Tibial nerve (tissue), 4 donors: ENCODE results near the gene CACNG5. TPM values are rescaled to one million over a fixed set of nuclear protein-coding genes. Genes with fewer than 3 reads are reported as not detected.

Experiments used
- DNase-seq, 2 donors: peaks; one replicate each; pipeline ENCODE4 v3.0.0-alpha.2; 2019; ENCODE audit warnings: low spot score in 2 of 2
- H3K27ac ChIP-seq, 4 donors: fragments of 200-600 bp; sonication (generic) in 3 of 4; one replicate each; pipeline ENCODE4 v1.5.1; 2017 to 2019; ENCODE audit warnings: mild to moderate bottlenecking in 1 of 4
- H3K27me3 ChIP-seq, 2 donors: fragments of 200-600 bp; sonication (generic) in 1 of 2; one replicate each; pipeline versions ENCODE4 v1.5.1 to v1.6.0; 2017 to 2019
- H3K36me3 ChIP-seq, 3 donors: fragments of 200-600 bp; sonication (generic); one replicate each; pipeline ENCODE4 v1.5.1; 2018 to 2019
- H3K4me1 ChIP-seq, 4 donors: fragments of 200-600 bp; sonication (generic) in 3 of 4; one replicate each; pipeline ENCODE4 v1.5.1; 2017 to 2019
- H3K4me3 ChIP-seq, 4 donors: fragments of 200-600 bp; sonication (generic) in 3 of 4; one replicate each; pipeline ENCODE4 v1.5.1; 2017 to 2019; ENCODE audit warnings: mild to moderate bottlenecking in 1 of 4, moderate library complexity in 1 of 4
- H3K9me3 ChIP-seq, 4 donors: fragments of 200-600 bp; sonication (generic) in 3 of 4; one replicate each; pipeline ENCODE4 v1.5.1; 2017 to 2019
- CTCF ChIP-seq, 5 experiments: fragments of 200-600 bp in 3 of 5; fragments of 450-650 bp in 2 of 5; sonication (generic) in 3 of 5; IDR thresholded peaks; one replicate each; pipeline ENCODE4 v1.5.1; 2016 to 2019; ENCODE audit warnings: antibody characterized with exemption in 5 of 5, mild to moderate bottlenecking in 3 of 5, moderate library complexity in 2 of 5
- EP300 ChIP-seq, 2 donors: sonication (generic); formaldehyde crosslinking; IDR thresholded peaks; one replicate each; pipeline ENCODE4 v1.6.1; 2017; ENCODE audit warnings: antibody characterized with exemption in 2 of 2, mild to moderate bottlenecking in 1 of 2
- POLR2A ChIP-seq, 2 donors: fragments of 450-650 bp; IDR thresholded peaks; one replicate each; pipeline ENCODE4 v1.6.1; 2017; ENCODE audit warnings: antibody characterized with exemption in 2 of 2, mild to moderate bottlenecking in 2 of 2, moderate library complexity in 2 of 2
- WGBS, 2 donors: methylation state at CpG; one replicate each; pipeline ENCODE4 v1.1.5; 2018; 5-methylcytosine and 5-hydroxymethylcytosine counted together
- total RNA-seq, 4 donors: library from RNA; depleted of rRNA; stranded (reverse); fragments of >200 nt; gene quantifications; one replicate each; pipeline ENCODE4 v1.1.0, GENCODE V29; 2016

CACNG5 gene
- total RNA-seq, 4 donors from 2014 or later = not detected

- H3K4me1 ChIP-seq = no peaks in the 10 kb centered on the region
- H3K4me3 ChIP-seq = no peak overlapping the region
- peaks cover 0 to 18% (median 0%) of the 10 kb centered on the region in 4 donors for H3K9me3 ChIP-seq
- WGBS, 2 donors = 94 to 97% methylated on average over 3 of the region's 3 CpGs
- TF ChIP-seq CTCF (IDR thresholded peaks at IDR 0.05) (no peak), POLR2A (IDR thresholded peaks at IDR 0.05) (no peak), EP300 (IDR thresholded peaks at IDR 0.05) (no peak)
- H3K27ac ChIP-seq = no peak overlapping the region
- no peaks in the 10 kb centered on the region for H3K36me3 ChIP-seq
- H3K27me3 ChIP-seq = no peaks in the 10 kb centered on the region
- no peak for DNase-seq
Observed at GRCh38 chr17:66842959-66843358, 8.0 kb downstream of the CACNG5 start.

DNA sequence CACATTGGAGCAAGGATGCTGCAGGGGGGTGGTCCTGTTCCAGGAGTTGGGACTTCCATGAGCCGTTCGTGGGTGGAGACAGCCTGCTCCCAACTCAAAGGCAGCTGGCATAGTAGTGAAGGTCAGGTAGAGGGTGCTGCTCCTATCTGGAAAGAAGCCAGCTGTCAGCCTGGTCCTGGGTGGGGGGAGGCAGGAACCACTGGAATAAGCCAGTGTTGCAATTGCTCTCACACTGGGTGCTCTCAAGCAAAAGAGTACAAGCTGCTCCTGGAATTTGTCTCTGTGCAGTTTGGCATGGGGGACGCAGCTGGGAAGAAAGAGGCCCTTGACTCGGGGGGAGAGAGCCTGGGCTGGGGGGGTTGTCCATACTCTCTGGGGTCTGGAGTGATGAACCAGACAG, 8.7 kb downstream of the CACNG5 start:
- no peaks in the 10 kb centered on the region for H3K36me3 ChIP-seq
- no peak overlapping the region for H3K27ac ChIP-seq
- H3K9me3 ChIP-seq = peaks cover 0 to 18% (median 0%) of the 10 kb centered on the region in 4 donors
- TF ChIP-seq EP300 (IDR thresholded peaks at IDR 0.05) = no peak
- no peak for TF ChIP-seq POLR2A (IDR thresholded peaks at IDR 0.05)
- TF ChIP-seq CTCF (IDR thresholded peaks at IDR 0.05) = no peak
- no peak for DNase-seq
- H3K4me1 ChIP-seq = no peaks in the 10 kb centered on the region
- H3K4me3 ChIP-seq = no peak overlapping the region
- 68 to 69% methylated on average over 4 of the region's 4 CpGs for WGBS, 2 donors
- no peaks in the 10 kb centered on the region for H3K27me3 ChIP-seq

DNA sequence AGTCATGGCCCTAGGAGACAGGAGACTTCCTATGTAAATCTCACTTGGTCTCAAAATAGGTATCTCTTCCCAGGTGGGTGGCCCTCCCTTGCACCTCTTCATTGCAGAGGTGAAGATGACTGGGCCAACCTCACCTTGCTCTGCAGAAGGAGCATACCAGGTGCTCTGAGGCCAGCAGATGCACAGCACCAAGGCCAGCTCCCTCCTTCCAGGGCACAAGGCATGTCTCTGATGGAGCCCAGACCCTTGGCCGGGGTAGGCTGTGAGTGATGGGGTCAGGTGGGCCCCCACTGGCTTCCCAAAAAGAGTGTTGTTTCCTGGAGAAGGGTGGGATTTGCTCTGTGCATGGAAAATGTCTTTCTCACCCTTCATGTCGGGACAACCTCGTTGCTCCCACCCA, 12.8 kb downstream of the CACNG5 start:
- no peak for DNase-seq
- no peaks in the 10 kb centered on the region for H3K27me3 ChIP-seq
- 80 to 85% methylated on average over 3 of the region's 3 CpGs for WGBS, 2 donors
- peaks cover 0 to 28% (median 0%) of the 10 kb centered on the region in 4 donors for H3K9me3 ChIP-seq
- no peaks in the 10 kb centered on the region for H3K36me3 ChIP-seq
- TF ChIP-seq EP300 (IDR thresholded peaks at IDR 0.05) (no peak), POLR2A (IDR thresholded peaks at IDR 0.05) (no peak), CTCF (IDR thresholded peaks at IDR 0.05) (no peak)
- no peak overlapping the region for H3K4me3 ChIP-seq
- H3K27ac ChIP-seq = no peak overlapping the region
- no peaks in the 10 kb centered on the region for H3K4me1 ChIP-seq

DNA sequence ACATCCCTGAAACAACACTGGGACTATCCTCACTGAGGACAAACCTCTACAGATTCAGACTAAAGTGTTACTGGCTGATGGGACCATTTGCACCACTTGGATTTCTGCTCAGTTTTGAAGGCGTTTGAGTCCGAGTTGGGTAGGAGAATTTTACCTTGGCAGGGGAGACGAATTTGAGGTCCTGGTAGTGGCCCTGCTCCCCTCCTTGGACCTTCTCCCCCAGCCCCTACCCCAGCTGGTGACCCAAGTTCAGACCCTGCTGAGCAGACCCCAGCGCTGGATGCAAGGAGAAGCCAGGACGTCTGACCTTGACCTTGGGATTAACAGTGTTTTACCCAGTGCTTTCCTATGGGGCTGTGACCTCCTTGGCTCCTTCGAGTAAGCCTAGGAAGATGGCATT, 13.6 kb downstream of the CACNG5 start:
- no peak for DNase-seq
- Histone ChIP-seq H3K27ac (no peak overlapping the region), H3K9me3 (peaks cover 0 to 28% (median 0%) of the 10 kb centered on the region in 4 donors), H3K27me3 (no peaks in the 10 kb centered on the region), H3K36me3 (no peaks in the 10 kb centered on the region), H3K4me3 (no peak overlapping the region), H3K4me1 (no peaks in the 10 kb centered on the region)
- 89 to 90% methylated on average over 6 of the region's 6 CpGs for WGBS, 2 donors
- TF ChIP-seq CTCF (IDR thresholded peaks at IDR 0.05) (no peak), EP300 (IDR thresholded peaks at IDR 0.05) (no peak), POLR2A (IDR thresholded peaks at IDR 0.05) (no peak)

GRCh38 chr17:66849032-66849655, 14.2 kb downstream of the CACNG5 start:
- WGBS, 2 donors = 61 to 74% methylated on average over 13 to 14 of the region's 14 CpGs

More at GRCh38 chr17:66849032-66849655, 14.2 kb downstream of the CACNG5 start:
- Histone ChIP-seq H3K4me1 (no peaks in the 10 kb centered on the region), H3K36me3 (no peaks in the 10 kb centered on the region), H3K27me3 (no peaks in the 10 kb centered on the region), H3K9me3 (peaks cover 0 to 29% (median 0%) of the 10 kb centered on the region in 4 donors), H3K4me3 (no peak overlapping the region), H3K27ac (no peak overlapping the region)
- no peak for DNase-seq
- no peak for TF ChIP-seq EP300 (IDR thresholded peaks at IDR 0.05)
- TF ChIP-seq POLR2A (IDR thresholded peaks at IDR 0.05) = no peak
- TF ChIP-seq CTCF (IDR thresholded peaks at IDR 0.05) = no peak
